Measurements from ENCODE around the gene SYNPO2. TPM values are rescaled to one million over a fixed set of nuclear protein-coding genes. Genes with fewer than 3 reads are reported as not detected.
A peak's percentile ranks its signal among the peaks of the same experiment; 100 is the strongest.
"Not testable (repeated sequence)": the region's sequence is repeated elsewhere in the genome, so short reads cannot be mapped to it uniquely, and the experiment has no call there.

SYNPO2 gene
- total RNA-seq, 8 experiments from 2014 or later = 0.17 to 21.4 (median 8.9) TPM

GRCh38 chr4:118969359-118969758 is 80.7 kb downstream of the SYNPO2 start:
- in situ Hi-C loops (cut with MboI; ENCODE audit: low pct_unique_long_range_greater_than_20kb in 2 of 9, low sequenced_read_pairs in 9 of 9, unreplicated experiment in 9 of 9) = loop anchor here in 1 of 9 experiments (25.0 kb wide), 1 partner anchor 207 kb away; no protein-coding TSS in a partner anchor
- Histone ChIP-seq H3K27ac (no peak overlapping the region), H3K4me1 (replicated peaks in 1 of 2) (peaks cover 0 to 4% of the 10 kb centered on the region in 2 donors), H3K4me3 (no peak overlapping the region)
- ATAC-seq (replicated peaks in 6 of 8) = peak in 4 of 8 experiments; percentile 69 to 91 (median 74)
- WGBS, 10 experiments = 0 to 78% (median 38%) methylated on average over 1 to 5 of the region's 5 CpGs

GRCh38 chr4:118972167-118972566 is 83.5 kb downstream of the SYNPO2 start:
- H3K27ac ChIP-seq = no peak overlapping the region
- no peak overlapping the region for H3K4me3 ChIP-seq
- in situ Hi-C loops (cut with MboI; ENCODE audit: low pct_unique_long_range_greater_than_20kb in 2 of 9, low sequenced_read_pairs in 9 of 9, unreplicated experiment in 9 of 9) = loop anchor here in 2 of 9 experiments (10.0 to 25.0 kb wide), 2 partner anchors 207 to 210 kb away; no protein-coding TSS in a partner anchor
- 60 to 100% (median 97%) methylated on average over 1 to 2 of the region's 2 CpGs; no CpG with 5 or more reads in 4 of the 10 experiments for WGBS, 10 experiments
- no peak for ATAC-seq (replicated peaks in 6 of 8)
- peaks cover 0 to 4% of the 10 kb centered on the region in 2 donors for H3K4me1 ChIP-seq (replicated peaks in 1 of 2)

GRCh38 chr4:118973295-118973694 is 84.6 kb downstream of the SYNPO2 start:
- WGBS, 10 experiments = 33 to 100% (median 73%) methylated on average over 1 to 6 of the region's 6 CpGs; no CpG with 5 or more reads in 1 of the 10 experiments
- in situ Hi-C loops (cut with MboI; ENCODE audit: low pct_unique_long_range_greater_than_20kb in 2 of 9, low sequenced_read_pairs in 9 of 9, unreplicated experiment in 9 of 9) = loop anchor here in 2 of 9 experiments (10.0 to 25.0 kb wide), 2 partner anchors 208 to 211 kb away; no protein-coding TSS in a partner anchor
- ATAC-seq (replicated peaks in 6 of 8) = no peak
- Histone ChIP-seq H3K4me1 (replicated peaks in 1 of 2) (peaks cover 0 to 2% of the 10 kb centered on the region in 2 donors), H3K27ac (no peak overlapping the region), H3K4me3 (no peak overlapping the region)

GRCh38 chr4:118974758-118975157 is 86.1 kb downstream of the SYNPO2 start:
- Histone ChIP-seq H3K27ac (no peak overlapping the region), H3K4me1 (replicated peaks in 1 of 2) (no peaks in the 10 kb centered on the region), H3K4me3 (no peak overlapping the region)
- ATAC-seq (replicated peaks in 6 of 8) = no peak
- in situ Hi-C loops (cut with MboI; ENCODE audit: low pct_unique_long_range_greater_than_20kb in 2 of 9, low sequenced_read_pairs in 9 of 9, unreplicated experiment in 9 of 9) = loop anchor here in 4 of 9 experiments (10.0 to 25.0 kb wide), 4 partner anchors 210 to 1063 kb away; no protein-coding TSS in a partner anchor
- 11 to 100% (median 67%) methylated on average over 1 to 2 of the region's 2 CpGs for WGBS, 10 experiments

- in situ Hi-C loops (cut with MboI; ENCODE audit: low pct_unique_long_range_greater_than_20kb in 2 of 9, low sequenced_read_pairs in 9 of 9, unreplicated experiment in 9 of 9) = loop anchor here in 3 of 9 experiments (10.0 to 25.0 kb wide), 3 partner anchors 211 to 1062 kb away; no protein-coding TSS in a partner anchor
- H3K27ac ChIP-seq = no peak overlapping the region
- H3K4me3 ChIP-seq = no peak overlapping the region
- no peak for ATAC-seq (replicated peaks in 6 of 8)
- no peaks in the 10 kb centered on the region for H3K4me1 ChIP-seq (replicated peaks in 1 of 2)
- 71 to 100% (median 96%) methylated on average over 1 to 7 of the region's 7 CpGs; no CpG with 5 or more reads in 2 of the 10 experiments for WGBS, 10 experiments
Measured at GRCh38 chr4:118975449-118976192, 87.0 kb downstream of the SYNPO2 start.

- ATAC-seq (replicated peaks in 6 of 8); H3K4me1 ChIP-seq (replicated peaks in 1 of 2); H3K27ac ChIP-seq; H3K4me3 ChIP-seq: not testable (repeated sequence)
- WGBS, 10 experiments = 83 to 92% methylated on average over 1 to 4 of the region's 12 CpGs; no CpG with 5 or more reads in 8 of the 10 experiments
- in situ Hi-C loops (cut with MboI; ENCODE audit: low pct_unique_long_range_greater_than_20kb in 2 of 9, low sequenced_read_pairs in 9 of 9, unreplicated experiment in 9 of 9) = loop anchor here in 3 of 9 experiments (10.0 to 25.0 kb wide), 3 partner anchors 211 to 1061 kb away; no protein-coding TSS in a partner anchor
Measured at GRCh38 chr4:118976193-118976560, 87.5 kb downstream of the SYNPO2 start.

- not testable (repeated sequence) for H3K27ac ChIP-seq; H3K4me1 ChIP-seq (replicated peaks in 1 of 2); H3K4me3 ChIP-seq; ATAC-seq (replicated peaks in 6 of 8)
- WGBS, 10 experiments = no CpG with 5 or more reads among the region's 24 CpGs
- in situ Hi-C loops (cut with MboI; ENCODE audit: low pct_unique_long_range_greater_than_20kb in 2 of 9, low sequenced_read_pairs in 9 of 9, unreplicated experiment in 9 of 9) = loop anchor here in 3 of 9 experiments (10.0 to 25.0 kb wide), 3 partner anchors 212 to 1060 kb away; no protein-coding TSS in a partner anchor
Measured at GRCh38 chr4:118977100-118977499, 88.4 kb downstream of the SYNPO2 start.

GRCh38 chr4:118979712-118980111 is 91.1 kb downstream of the SYNPO2 start:
- WGBS, 10 experiments = 45 to 100% (median 83%) methylated on average over 1 to 3 of the region's 3 CpGs; no CpG with 5 or more reads in 1 of the 10 experiments
- in situ Hi-C loops (cut with MboI; ENCODE audit: low pct_unique_long_range_greater_than_20kb in 2 of 9, low sequenced_read_pairs in 9 of 9, unreplicated experiment in 9 of 9) = loop anchor here in 3 of 9 experiments (10.0 to 25.0 kb wide), 3 partner anchors 215 to 1058 kb away; no protein-coding TSS in a partner anchor
- Histone ChIP-seq H3K4me1 (replicated peaks in 1 of 2) (no peaks in the 10 kb centered on the region), H3K27ac (no peak overlapping the region), H3K4me3 (no peak overlapping the region)
- no peak for ATAC-seq (replicated peaks in 6 of 8)

GRCh38 chr4:118981171-118981838 is 92.7 kb downstream of the SYNPO2 start:
- Histone ChIP-seq H3K4me1 (replicated peaks in 1 of 2) (no peaks in the 10 kb centered on the region), H3K27ac (no peak overlapping the region), H3K4me3 (no peak overlapping the region)
- 29 to 100% (median 51%) methylated on average over 1 to 4 of the region's 6 CpGs; no CpG with 5 or more reads in 2 of the 10 experiments for WGBS, 10 experiments
- in situ Hi-C loops (cut with MboI; ENCODE audit: low pct_unique_long_range_greater_than_20kb in 2 of 9, low sequenced_read_pairs in 9 of 9, unreplicated experiment in 9 of 9) = loop anchor here in 2 of 9 experiments (25.0 kb wide), 2 partner anchors 506 to 1056 kb away; no protein-coding TSS in a partner anchor
- ATAC-seq (replicated peaks in 6 of 8) = peak in 3 of 8 experiments; percentile 18 to 33 (median 23)

GRCh38 chr4:118981839-118982381 is 93.3 kb downstream of the SYNPO2 start:
- ATAC-seq (replicated peaks in 6 of 8) = peak; percentile 62 to 95 (median 78)
- no peak overlapping the region for H3K27ac ChIP-seq
- in situ Hi-C loops (cut with MboI; ENCODE audit: low pct_unique_long_range_greater_than_20kb in 2 of 9, low sequenced_read_pairs in 9 of 9, unreplicated experiment in 9 of 9) = loop anchor here in 2 of 9 experiments (25.0 kb wide), 2 partner anchors 505 to 1055 kb away; no protein-coding TSS in a partner anchor
- H3K4me3 ChIP-seq = no peak overlapping the region
- H3K4me1 ChIP-seq (replicated peaks in 1 of 2) = no peaks in the 10 kb centered on the region
- WGBS, 10 experiments = 6 to 60% (median 41%) methylated on average over 4 to 7 of the region's 7 CpGs; no CpG with 5 or more reads in 1 of the 10 experiments

GRCh38 chr4:118983293-118983692 is 94.6 kb downstream of the SYNPO2 start:
- Histone ChIP-seq H3K4me1 (replicated peaks in 1 of 2) (no peaks in the 10 kb centered on the region), H3K4me3 (no peak overlapping the region), H3K27ac (no peak overlapping the region)
- 74 to 97% (median 85%) methylated on average over 1 to 2 of the region's 2 CpGs; no CpG with 5 or more reads in 2 of the 10 experiments for WGBS, 10 experiments
- no peak for ATAC-seq (replicated peaks in 6 of 8)
- in situ Hi-C loops (cut with MboI; ENCODE audit: low pct_unique_long_range_greater_than_20kb in 2 of 9, low sequenced_read_pairs in 9 of 9, unreplicated experiment in 9 of 9) = loop anchor here in 2 of 9 experiments (25.0 kb wide), 2 partner anchors 504 to 1054 kb away; no protein-coding TSS in a partner anchor

GRCh38 chr4:118983831-118984230 is 95.2 kb downstream of the SYNPO2 start:
- ATAC-seq (replicated peaks in 6 of 8) = no peak
- in situ Hi-C loops (cut with MboI; ENCODE audit: low pct_unique_long_range_greater_than_20kb in 2 of 9, low sequenced_read_pairs in 9 of 9, unreplicated experiment in 9 of 9) = loop anchor here in 2 of 9 experiments (25.0 kb wide), 2 partner anchors 503 to 1053 kb away; no protein-coding TSS in a partner anchor

More at GRCh38 chr4:118983831-118984230, 95.2 kb downstream of the SYNPO2 start:
- Histone ChIP-seq H3K27ac (no peak overlapping the region), H3K4me1 (replicated peaks in 1 of 2) (no peaks in the 10 kb centered on the region), H3K4me3 (no peak overlapping the region)
- WGBS, 10 experiments = 50 to 100% (median 79%) methylated on average over 1 of the region's 1 CpG; no CpG with 5 or more reads in 6 of the 10 experiments

All from motor neuron (in vitro differentiated cells).